ENCODE data around the gene SMIM22. TPM values are rescaled to one million over a fixed set of nuclear protein-coding genes. Genes with fewer than 3 reads are reported as not detected.

Gene SMIM22
- total and polyA plus RNA-seq, 4 donors: 26.8 to 324 (median 97.0) TPM

DNA sequence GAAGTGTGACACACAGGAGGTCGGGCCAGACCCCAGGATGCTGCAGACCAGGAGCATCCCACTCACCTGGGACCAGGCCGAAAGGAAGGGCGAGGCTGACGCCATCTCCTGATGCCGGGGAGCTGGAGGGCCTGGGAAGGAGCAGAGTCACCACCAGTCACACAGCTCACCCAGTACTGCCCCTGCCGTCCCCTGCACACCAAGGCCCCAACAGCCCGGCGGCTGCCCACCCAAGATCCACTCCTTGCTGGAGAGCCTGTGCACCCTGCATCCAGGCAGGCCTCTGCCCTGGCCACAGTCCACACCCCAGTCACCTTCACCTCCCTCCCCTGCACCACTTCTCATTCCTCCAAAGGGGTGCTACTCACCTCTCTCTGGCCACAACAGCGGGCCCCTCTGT lies 33.0 kb upstream of the SMIM22 start:
- no peaks in the 10 kb centered on the region for H3K27me3 ChIP-seq (ENCODE audit: control insufficient read depth in 3 of 3, insufficient read depth in 3 of 3, low read length in 2 of 3)
- no peak for TF ChIP-seq CTCF (IDR thresholded peaks at IDR 0.05; ENCODE audit: control extremely low read depth, extremely low read depth)
- ATAC-seq (ENCODE audit: insufficient read depth, low FRiP score): no peak
- H3K4me1 ChIP-seq (ENCODE audit: control insufficient read depth in 5 of 5, insufficient read depth in 5 of 5, low read length in 5 of 5): peaks cover 0 to 13% (median 4%) of the 10 kb centered on the region in 5 donors
- H3K4me3 ChIP-seq: no peak overlapping the region
- 94 to 96% methylated on average over 9 of the region's 9 CpGs for WGBS, 2 donors
- DNase-seq: no peak
- no peaks in the 10 kb centered on the region for H3K9me3 ChIP-seq (ENCODE audit: control insufficient read depth in 4 of 4, insufficient read depth in 3 of 4, low read length in 3 of 4)
- no peak overlapping the region for H3K9ac ChIP-seq (ENCODE audit: insufficient read depth in 1 of 2, low read length in 2 of 2)
- peaks cover 11 to 55% (median 28%) of the 10 kb centered on the region in 4 donors for H3K36me3 ChIP-seq (ENCODE audit: control insufficient read depth in 4 of 4, insufficient read depth in 4 of 4, low read length in 4 of 4)
- H3K27ac ChIP-seq (ENCODE audit: low read depth in 1 of 2, low read length in 1 of 2): no peak overlapping the region

DNA sequence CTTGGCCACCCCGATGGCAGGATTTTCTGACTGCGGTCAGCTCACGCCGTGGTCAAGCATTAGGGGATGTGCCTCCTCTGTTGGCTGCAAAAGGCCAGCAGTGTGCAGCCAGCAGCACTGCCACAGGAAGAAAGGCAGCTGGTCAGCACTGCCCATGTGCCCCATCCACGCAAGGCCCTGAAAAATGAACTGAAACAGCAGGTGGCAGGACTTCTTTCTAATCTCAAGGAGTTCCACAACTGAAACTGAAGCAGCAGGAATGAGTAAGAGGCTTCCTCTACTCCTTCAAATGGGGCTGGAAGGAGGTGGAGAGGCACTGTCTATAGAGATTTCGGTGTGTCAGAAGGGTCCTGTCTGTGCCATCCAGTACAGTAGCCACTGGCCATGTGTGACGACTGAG lies 31.4 kb upstream of the SMIM22 start:
- no peak for DNase-seq
- H3K4me1 ChIP-seq (ENCODE audit: control insufficient read depth in 5 of 5, insufficient read depth in 5 of 5, low read length in 5 of 5): peaks cover 0 to 20% (median 4%) of the 10 kb centered on the region in 5 donors
- H3K27me3 ChIP-seq (ENCODE audit: control insufficient read depth in 3 of 3, insufficient read depth in 3 of 3, low read length in 2 of 3): no peaks in the 10 kb centered on the region
- H3K27ac ChIP-seq (ENCODE audit: low read depth in 1 of 2, low read length in 1 of 2): no peak overlapping the region
- no peak overlapping the region for H3K9ac ChIP-seq (ENCODE audit: insufficient read depth in 1 of 2, low read length in 2 of 2)
- peaks cover 4 to 44% (median 24%) of the 10 kb centered on the region in 4 donors for H3K36me3 ChIP-seq (ENCODE audit: control insufficient read depth in 4 of 4, insufficient read depth in 4 of 4, low read length in 4 of 4)
- 91 to 96% methylated on average over 7 of the region's 7 CpGs for WGBS, 2 donors
- no peak for TF ChIP-seq CTCF (IDR thresholded peaks at IDR 0.05; ENCODE audit: control extremely low read depth, extremely low read depth)
- no peak for ATAC-seq (ENCODE audit: insufficient read depth, low FRiP score)
- no peaks in the 10 kb centered on the region for H3K9me3 ChIP-seq (ENCODE audit: control insufficient read depth in 4 of 4, insufficient read depth in 3 of 4, low read length in 3 of 4)
- no peak overlapping the region for H3K4me3 ChIP-seq

GRCh38 chr16:4765511-4766474 lies 29.4 kb upstream of the SMIM22 start:
- no peak for ATAC-seq (ENCODE audit: insufficient read depth, low FRiP score)

More at GRCh38 chr16:4765511-4766474, 29.4 kb upstream of the SMIM22 start:
- TF ChIP-seq CTCF (IDR thresholded peaks at IDR 0.05; ENCODE audit: control extremely low read depth, extremely low read depth): no peak
- peak overlapping the region in 1 of 2 donors; percentile 21 for H3K27ac ChIP-seq (ENCODE audit: low read depth in 1 of 2, low read length in 1 of 2)
- 75 to 80% methylated on average over 26 of the region's 26 CpGs for WGBS, 2 donors
- peak overlapping the region; percentile 99 for H3K4me3 ChIP-seq
- H3K9me3 ChIP-seq (ENCODE audit: control insufficient read depth in 4 of 4, insufficient read depth in 3 of 4, low read length in 3 of 4): no peaks in the 10 kb centered on the region
- no peak for DNase-seq
- H3K4me1 ChIP-seq (ENCODE audit: control insufficient read depth in 5 of 5, insufficient read depth in 5 of 5, low read length in 5 of 5): peaks cover 0 to 20% (median 4%) of the 10 kb centered on the region in 5 donors
- peak overlapping the region; percentile 79 to 83 for H3K9ac ChIP-seq (ENCODE audit: insufficient read depth in 1 of 2, low read length in 2 of 2)
- H3K27me3 ChIP-seq (ENCODE audit: control insufficient read depth in 3 of 3, insufficient read depth in 3 of 3, low read length in 2 of 3): no peaks in the 10 kb centered on the region
- H3K36me3 ChIP-seq (ENCODE audit: control insufficient read depth in 4 of 4, insufficient read depth in 4 of 4, low read length in 4 of 4): peaks cover 0 to 27% (median 13%) of the 10 kb centered on the region in 4 donors

Measured in lung (tissue), 12 donors.